ENCODE results near the gene RHOBTB1.
A peak's percentile ranks its signal among the peaks of the same experiment; 100 is the strongest.

Gene RHOBTB1

GRCh38 chr10:60905580-60905979 is 38.4 kb downstream of the RHOBTB1 start:
- no peak for DNase-seq (ENCODE audit: low spot score)

DNA sequence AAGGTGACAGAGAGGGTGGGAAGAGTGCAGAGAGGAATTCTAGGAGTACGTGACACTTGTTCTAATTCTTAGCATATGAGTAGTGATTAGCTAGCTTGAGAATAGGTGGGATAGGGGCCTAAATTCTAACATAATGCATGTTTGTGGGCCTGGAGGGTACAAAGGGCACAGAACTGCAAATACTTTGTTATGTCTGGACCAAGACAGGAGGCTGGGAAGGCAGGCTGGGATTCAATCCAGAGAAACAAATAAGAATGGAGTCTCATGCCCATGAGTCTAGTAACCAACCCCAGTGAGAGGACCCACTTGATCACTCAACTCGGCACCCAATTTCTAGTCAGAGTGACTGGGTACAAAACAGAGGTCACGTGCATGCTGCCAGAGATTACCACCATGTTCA is 40.9 kb downstream of the RHOBTB1 start:
- DNase-seq (ENCODE audit: low spot score): no peak

DNA sequence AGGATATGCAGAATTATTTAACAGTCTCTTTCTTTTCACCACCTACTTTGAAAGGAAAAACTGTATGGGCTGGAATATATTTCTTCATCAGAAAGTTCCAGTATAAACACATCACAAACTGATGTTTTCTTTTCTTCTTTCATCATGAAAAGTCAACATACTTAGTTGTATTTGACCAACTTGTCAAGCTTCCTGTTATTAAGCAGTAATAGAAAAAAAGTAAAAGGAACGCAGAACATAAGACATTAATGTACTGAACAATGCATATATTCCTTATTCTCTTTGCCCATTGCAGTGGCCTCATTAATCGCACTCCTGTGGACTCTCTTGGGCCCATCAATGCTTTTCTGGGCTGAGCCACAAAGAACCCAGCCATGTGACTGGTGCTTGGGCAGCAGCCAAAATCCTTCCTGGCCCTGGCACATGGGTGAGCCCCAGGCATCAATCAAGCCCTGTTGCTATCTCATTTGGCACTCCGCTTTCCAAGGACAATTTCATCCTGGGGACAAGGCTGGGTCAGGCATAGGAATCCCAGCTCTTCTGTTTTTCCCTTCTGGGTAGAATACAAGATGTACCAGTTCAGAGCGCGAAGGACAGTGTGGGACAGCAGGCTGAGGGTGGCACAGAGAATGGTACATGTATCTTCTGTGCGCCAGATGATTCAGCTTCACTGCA is 42.3 kb downstream of the RHOBTB1 start:
- peak; percentile 21 for DNase-seq (ENCODE audit: low spot score)

- DNase-seq (ENCODE audit: low spot score): no peak
Observed at GRCh38 chr10:60899266-60899665, 44.7 kb downstream of the RHOBTB1 start.

DNA sequence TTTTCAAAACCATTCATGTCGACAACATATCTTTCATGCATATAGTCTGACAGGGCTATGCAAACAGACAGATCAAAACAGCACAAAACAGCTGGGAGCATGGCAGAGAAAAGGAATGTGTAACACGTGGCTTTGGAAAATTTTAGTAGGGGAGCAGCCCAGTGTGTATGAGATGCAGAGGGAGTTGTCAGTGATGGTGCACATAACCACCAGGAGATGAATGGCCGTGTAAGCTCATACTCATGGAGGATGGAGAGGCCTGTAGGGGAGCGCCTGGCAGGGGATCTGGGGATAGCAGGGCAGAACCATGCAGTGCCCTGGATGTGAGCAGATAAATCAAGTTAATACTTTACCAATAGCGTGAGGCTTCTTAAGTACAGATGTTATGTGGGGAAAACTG is 45.7 kb downstream of the RHOBTB1 start:
- no peak for DNase-seq (ENCODE audit: low spot score)

DNA sequence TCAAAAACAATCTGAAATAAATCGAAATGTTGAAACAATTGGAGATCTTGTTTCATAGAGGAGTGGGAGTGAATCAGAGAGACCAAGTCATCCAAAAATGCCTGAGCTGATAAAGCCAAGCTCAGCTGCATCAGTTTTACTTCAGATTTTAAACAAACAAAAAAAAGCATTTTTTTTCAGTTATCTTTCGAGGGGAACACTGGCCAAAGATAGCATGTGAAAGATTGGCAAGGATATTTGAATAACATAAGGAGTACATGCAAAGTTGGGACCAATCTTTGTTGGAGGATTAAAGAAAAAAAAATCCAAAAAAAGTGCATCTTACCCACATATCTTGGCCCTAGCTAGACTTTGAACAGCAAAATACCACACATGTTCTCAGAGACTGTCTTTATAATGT is 47.2 kb downstream of the RHOBTB1 start:
- no peak for DNase-seq (ENCODE audit: low spot score)

DNA sequence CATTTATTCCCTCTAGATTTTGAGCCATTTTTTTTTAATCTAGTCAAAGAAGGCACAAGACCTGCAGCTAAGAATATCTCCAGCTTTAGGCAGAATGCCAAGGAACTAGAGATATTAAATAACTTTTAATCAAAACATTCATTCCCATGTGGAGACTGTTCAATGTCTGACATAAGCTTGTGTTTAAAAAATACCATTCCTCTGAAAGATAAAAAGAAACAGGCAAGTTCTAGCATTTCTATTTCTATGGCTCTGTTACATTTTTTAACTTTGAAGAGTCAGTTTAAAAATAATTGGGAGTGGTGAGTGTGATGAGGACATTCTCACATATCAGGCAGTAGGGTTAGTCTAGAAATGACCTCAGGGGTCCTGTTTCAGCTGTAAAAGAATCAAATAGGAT is 48.0 kb downstream of the RHOBTB1 start:
- DNase-seq (ENCODE audit: low spot score): no peak

GRCh38 chr10:60894786-60895185 is 49.2 kb downstream of the RHOBTB1 start:
- DNase-seq (ENCODE audit: low spot score): no peak

DNA sequence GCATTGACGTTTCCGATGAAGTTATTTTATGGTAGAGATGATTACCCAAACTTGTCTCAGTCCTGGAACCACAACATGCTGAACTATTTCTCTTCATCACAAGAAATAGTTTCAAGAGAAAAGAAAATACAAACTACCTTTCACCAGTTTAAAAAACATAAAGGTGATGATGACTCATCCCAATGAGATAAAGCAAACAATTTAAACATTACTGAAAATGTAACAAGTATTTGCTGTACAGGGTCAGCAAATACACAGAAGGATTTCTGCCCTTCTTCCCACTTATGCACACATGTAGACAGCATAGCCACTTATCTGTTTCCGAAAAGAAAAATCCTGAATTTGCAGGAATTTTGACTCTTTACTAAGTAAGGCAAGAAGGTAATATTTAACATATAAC is 50.8 kb downstream of the RHOBTB1 start:
- DNase-seq (ENCODE audit: low spot score): no peak

DNA sequence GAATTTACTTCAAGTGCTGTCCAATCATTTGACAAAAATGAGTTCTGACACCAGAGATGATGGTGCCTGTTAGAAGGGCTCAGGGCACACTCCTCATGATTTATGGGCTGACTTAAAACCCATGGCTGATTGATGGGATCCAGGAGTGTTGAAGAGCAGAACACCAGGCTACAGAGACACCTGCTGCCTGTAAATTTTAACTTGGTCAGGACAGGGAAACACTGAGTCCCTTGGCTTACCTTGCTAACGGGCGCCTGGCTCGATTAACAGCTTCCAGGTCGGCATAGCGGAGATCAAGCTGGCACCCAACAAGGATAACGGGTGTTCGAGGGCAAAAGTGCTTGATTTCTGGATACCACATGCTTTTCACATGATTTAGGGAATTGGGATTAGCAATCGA is 51.4 kb downstream of the RHOBTB1 start:
- DNase-seq (ENCODE audit: low spot score): no peak

GRCh38 chr10:60890811-60891210 is 53.2 kb downstream of the RHOBTB1 start:
- DNase-seq (ENCODE audit: low spot score): no peak

- peak; percentile 44 for DNase-seq (ENCODE audit: low spot score)
Observed at GRCh38 chr10:60883187-60883586, 60.8 kb downstream of the RHOBTB1 start.

GRCh38 chr10:60878224-60878623 is 65.8 kb downstream of the RHOBTB1 start:
- no peak for DNase-seq (ENCODE audit: low spot score)

DNA sequence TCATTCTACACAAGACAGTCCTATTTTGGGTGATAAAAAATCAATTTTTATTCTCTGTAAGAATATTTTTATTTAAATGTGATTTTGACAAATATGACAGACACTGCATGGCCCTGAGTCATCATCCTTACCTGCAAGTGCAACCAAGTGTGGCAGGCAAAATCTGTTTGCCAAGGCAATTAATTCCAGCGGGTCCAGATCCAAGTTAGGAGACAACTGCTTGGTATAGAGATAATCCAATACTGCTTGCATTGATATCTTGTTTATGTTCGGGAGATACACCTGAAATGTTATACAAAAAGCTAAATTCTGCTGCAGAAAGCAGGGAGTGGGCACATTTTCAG is 66.2 kb downstream of the RHOBTB1 start:
- DNase-seq (ENCODE audit: low spot score): no peak

DNA sequence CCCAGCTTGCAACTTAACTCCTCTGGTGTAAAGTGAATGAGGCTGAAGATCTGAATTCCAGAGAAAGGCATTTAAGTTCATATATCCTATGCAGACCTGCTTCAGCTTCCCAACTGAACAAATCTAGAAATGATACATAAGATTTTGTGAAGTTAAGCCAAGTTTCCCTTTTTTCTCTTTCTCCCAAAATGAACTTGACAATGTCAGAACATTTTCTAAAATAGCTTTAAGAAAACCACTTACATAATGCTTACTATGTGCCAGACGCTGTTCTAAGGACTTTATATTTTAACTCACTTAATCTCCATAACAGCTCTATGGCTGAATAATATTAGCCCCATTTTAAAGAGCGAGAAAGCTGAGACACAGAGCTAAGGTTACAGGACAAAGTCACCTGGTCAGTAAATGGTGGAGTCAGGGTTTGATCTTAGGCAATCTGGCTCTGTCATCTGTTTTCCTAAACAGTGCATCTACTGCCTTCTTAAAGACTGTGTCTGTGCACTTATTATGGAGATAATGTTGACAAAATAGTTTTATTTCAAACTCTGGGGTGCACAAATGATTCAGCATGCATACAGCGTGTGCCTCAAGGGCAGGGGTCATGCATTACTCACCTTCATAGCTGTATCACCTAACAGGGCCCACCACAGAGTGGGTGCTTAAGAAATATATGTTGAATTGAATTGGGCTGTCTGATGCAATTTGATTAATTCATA is 66.8 kb downstream of the RHOBTB1 start:
- no peak for DNase-seq (ENCODE audit: low spot score)

- DNase-seq (ENCODE audit: low spot score): no peak
Observed at GRCh38 chr10:60873758-60874157, 70.2 kb downstream of the RHOBTB1 start.

- DNase-seq (ENCODE audit: low spot score): no peak
Observed at GRCh38 chr10:60872451-60872850, 71.5 kb downstream of the RHOBTB1 start.

DNA sequence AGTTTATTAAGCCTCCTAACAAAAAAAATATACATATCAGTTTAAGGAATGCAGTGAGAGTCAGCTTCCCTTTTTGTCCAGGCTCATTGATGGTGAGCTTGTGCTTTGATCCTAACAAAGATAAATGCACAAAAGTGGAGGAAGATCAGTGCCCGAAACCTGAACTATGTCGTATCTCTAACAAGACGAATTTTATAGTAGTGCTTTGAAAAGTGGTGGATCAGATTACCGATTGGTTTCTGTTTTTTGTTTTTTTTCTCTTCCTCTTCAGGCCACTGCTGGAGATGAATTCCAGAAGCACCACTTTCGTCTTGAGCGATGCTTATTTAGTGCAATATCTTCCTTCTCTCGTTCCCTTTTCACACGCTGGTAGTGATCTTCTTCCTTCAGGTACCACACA is 72.8 kb downstream of the RHOBTB1 start:
- DNase-seq (ENCODE audit: low spot score): no peak

DNA sequence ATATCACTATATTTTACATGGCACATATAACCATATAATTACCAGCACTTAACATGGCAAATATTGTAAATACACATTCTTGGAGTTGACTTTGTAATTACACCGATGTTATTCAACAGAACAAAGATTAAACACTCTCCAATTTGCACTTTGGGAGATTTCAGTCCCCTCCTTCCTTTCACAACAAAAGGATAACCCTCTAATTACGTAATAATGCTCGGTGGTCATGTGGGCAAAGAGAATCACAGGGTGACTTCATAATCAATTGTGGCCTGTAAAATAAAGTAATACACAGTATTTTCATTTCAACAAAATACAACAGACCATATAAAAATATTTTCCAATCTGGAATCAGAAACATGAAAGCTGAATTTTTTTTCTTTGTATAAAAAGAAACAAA is 73.2 kb downstream of the RHOBTB1 start:
- DNase-seq (ENCODE audit: low spot score): no peak

GRCh38 chr10:60870416-60870728 is 73.6 kb downstream of the RHOBTB1 start:
- peak; percentile 35 for DNase-seq (ENCODE audit: low spot score)

GRCh38 chr10:60869652-60870415 is 74.2 kb downstream of the RHOBTB1 start:
- no peak for DNase-seq (ENCODE audit: low spot score)

DNA sequence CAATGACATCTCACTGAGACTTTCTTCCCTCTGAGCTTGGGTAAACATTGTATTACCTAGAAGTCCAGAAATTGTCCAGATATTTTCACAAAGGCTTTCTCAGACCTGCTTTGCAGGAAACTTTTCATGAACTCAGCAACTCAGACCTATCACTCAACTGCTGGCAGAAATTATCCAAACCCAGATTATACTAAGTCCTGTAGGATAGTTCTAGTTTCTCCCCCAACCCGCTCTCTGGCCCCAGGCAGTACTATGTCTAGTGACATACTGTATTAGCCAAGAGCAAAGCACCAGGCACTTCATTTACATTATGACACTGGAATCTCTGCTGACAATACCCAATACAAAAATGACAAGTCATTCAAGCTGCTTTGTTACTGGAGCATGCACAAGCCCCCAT is 75.0 kb downstream of the RHOBTB1 start:
- DNase-seq (ENCODE audit: low spot score): no peak

DNA sequence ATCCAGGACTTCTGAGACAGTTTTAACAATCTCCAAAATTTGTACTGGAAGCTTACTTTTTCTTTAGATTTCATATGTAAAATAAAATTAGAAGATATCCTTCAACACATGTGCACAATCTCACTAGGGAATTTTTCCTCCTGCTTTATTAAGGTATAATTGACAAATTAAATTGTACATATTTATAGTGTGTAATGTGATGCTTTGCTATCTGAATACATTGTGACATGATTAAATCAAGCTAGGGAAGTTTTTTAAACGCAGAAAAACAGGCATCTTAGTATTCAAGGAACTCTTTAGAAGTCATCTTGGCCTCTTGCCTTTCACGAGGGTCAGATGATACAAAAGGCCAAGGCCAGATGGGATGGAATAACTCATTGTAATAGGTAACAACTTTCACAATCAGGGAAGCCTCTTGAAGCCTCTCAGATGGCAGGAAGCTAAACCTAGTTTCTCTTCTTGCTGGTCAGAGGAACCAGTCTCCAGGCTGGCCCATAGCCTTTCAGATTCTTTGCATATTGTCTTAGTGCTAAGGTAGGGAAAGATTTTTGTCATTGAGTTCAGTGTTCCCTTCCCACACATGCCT is 78.7 kb downstream of the RHOBTB1 start:
- DNase-seq (ENCODE audit: low spot score): no peak
